ENCODE measurements around the gene ITGB1BP2.
"Not testable (repeated sequence)": the region's sequence is repeated elsewhere in the genome, so short reads cannot be mapped to it uniquely, and the experiment has no call there.

DNA sequence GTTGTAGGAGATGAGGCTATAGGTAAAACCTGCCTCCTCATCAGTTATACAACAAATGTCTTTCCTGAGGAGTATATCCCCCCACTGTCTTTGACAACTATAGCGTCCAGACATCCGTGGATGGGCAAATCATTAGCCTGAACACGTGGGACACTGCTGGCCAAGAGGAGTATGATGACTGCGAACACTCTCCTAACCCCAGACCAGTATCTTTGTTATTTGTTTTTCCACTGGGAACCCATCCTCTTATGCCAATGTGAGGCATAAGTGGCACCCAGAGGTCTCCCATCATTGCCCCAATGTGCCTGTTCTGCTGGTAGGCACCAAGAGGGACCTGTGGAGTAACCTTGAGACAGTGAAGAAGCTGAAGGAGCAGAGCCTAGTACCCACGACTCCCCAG lies 50.9 kb downstream of the ITGB1BP2 start:
- TF ChIP-seq, protein P1, sequence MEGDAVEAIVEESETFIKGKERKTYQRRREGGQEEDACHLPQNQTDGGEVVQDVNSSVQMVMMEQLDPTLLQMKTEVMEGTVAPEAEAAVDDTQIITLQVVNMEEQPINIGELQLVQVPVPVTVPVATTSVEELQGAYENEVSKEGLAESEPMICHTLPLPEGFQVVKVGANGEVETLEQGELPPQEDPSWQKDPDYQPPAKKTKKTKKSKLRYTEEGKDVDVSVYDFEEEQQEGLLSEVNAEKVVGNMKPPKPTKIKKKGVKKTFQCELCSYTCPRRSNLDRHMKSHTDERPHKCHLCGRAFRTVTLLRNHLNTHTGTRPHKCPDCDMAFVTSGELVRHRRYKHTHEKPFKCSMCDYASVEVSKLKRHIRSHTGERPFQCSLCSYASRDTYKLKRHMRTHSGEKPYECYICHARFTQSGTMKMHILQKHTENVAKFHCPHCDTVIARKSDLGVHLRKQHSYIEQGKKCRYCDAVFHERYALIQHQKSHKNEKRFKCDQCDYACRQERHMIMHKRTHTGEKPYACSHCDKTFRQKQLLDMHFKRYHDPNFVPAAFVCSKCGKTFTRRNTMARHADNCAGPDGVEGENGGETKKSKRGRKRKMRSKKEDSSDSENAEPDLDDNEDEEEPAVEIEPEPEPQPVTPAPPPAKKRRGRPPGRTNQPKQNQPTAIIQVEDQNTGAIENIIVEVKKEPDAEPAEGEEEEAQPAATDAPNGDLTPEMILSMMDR (IDR thresholded peaks at IDR 0.05): not testable (repeated sequence)
- TF ChIP-seq POLR2A (IDR thresholded peaks at IDR 0.05): not testable (repeated sequence)

Data from lower leg skin (tissue), 3 donors.